IMR-90 (cell line): Measurements from ENCODE around the gene TBC1D8.

Experiments used
- BHLHE40 ChIP-seq: fragments of 150-350 bp; IDR thresholded peaks from 2 replicates; pipeline ENCODE4 v1.6.1; 2016; ENCODE audit warnings: mild to moderate bottlenecking, low read depth, low read length
- CEBPB ChIP-seq: IDR thresholded peaks from 2 replicates; pipeline ENCODE4 v1.6.1; 2012; ENCODE audit warnings: low read depth, low read length, improper control_type of control experiment
- CHD1 ChIP-seq: IDR thresholded peaks from 2 replicates; pipeline ENCODE4 v1.6.1; 2012; ENCODE audit warnings: low read depth, low read length, improper control_type of control experiment
- CTCF ChIP-seq: conservative IDR thresholded peaks from 2 replicates; pipeline ENCODE4 v1.5.1; 2012; ENCODE audit warnings: mild to moderate bottlenecking, low read depth, low read length, improper control_type of control experiment
- MAFK ChIP-seq: IDR thresholded peaks from 2 replicates; pipeline ENCODE4 v1.6.1; 2012; ENCODE audit warnings: low read depth, low read length, improper control_type of control experiment
- RAD21 ChIP-seq: IDR thresholded peaks from 2 replicates; pipeline ENCODE4 v1.6.1; 2012; ENCODE audit warnings: low read length, improper control_type of control experiment

- TF ChIP-seq CHD1 (0 out of 2 replicates have a peak, but pooled peaks have one; percentile 64), BHLHE40 (no peak; the same call in 1 of the 2 replicates), CEBPB (peak; percentile 87), CTCF (no peak), RAD21 (no peak), MAFK (no peak)
Observed at GRCh38 chr2:101001691-101002561, 149.3 kb downstream of the TBC1D8 start, which contains the start of gene RPL31.
